IMR-90 (cell line): ENCODE results near the gene AGPAT3. TPM values are rescaled to one million over a fixed set of nuclear protein-coding genes. Genes with fewer than 3 reads are reported as not detected.

Source experiments
- ATAC-seq: fragments of 200-7000 bp; cut with Tn5 transposase; 2 replicates; pipeline ENCODE4 v1.9.1; 2020; ENCODE audit warnings: low read depth, mild to moderate bottlenecking, moderate library complexity
- BruUV-seq: library from RNA; stranded (reverse); fragments of 400-500 nt; replicated peaks from 2 replicates; lab custom pipeline; 2021; lab: Mats Ljungman, UMichigan
- CTCF ChIA-PET: fragments of 300-600 bp; formaldehyde crosslinking; extraction: SDS; loops from one replicate; lab custom pipeline; 2021; ENCODE audit warnings: antibody characterized with exemption; lab: Yijun Ruan, JAX
- POLR2A ChIA-PET: fragments of 300-600 bp; sonication (Branson Sonifier 250); formaldehyde crosslinking; loops from one replicate; lab custom pipeline; 2022; ENCODE audit warnings: antibody characterized with exemption; ENCODE audit not compliant: unreplicated experiment; lab: Charles Lee
- DNase-seq: peaks from one replicate; pipeline ENCODE4 v3.0.0; 2013
- H2AFZ ChIP-seq: replicated peaks from 2 replicates; pipeline ENCODE3; 2013; ENCODE audit warnings: low read length, mild to moderate bottlenecking; ENCODE audit not compliant: poor library complexity
- H2AK5ac ChIP-seq: 2 replicates; pipeline ENCODE4 v1.6.1; 2013; ENCODE audit warnings: low read depth, low read length, inconsistent platforms
- H2AK9ac ChIP-seq: replicated peaks from 2 replicates; pipeline ENCODE3; 2013; ENCODE audit warnings: mild to moderate bottlenecking, low read depth, low read length, moderate library complexity; ENCODE audit not compliant: poor library complexity
- H2BK120ac ChIP-seq: 2 replicates; pipeline ENCODE4 v1.6.1; 2013; ENCODE audit warnings: low read depth, low read length, inconsistent platforms
- H2BK15ac ChIP-seq: 3 replicates; pipeline ENCODE4 v1.6.1; 2013; ENCODE audit warnings: low read depth, low read length, inconsistent platforms
- H2BK20ac ChIP-seq: 2 replicates; pipeline ENCODE4 v1.6.1; 2013; ENCODE audit warnings: low read depth, mild to moderate bottlenecking, inconsistent platforms, low read length, moderate library complexity
- H2BK5ac ChIP-seq: 2 replicates; pipeline ENCODE4 v1.6.1; 2013; ENCODE audit warnings: mild to moderate bottlenecking, low read depth, low read length, inconsistent platforms; ENCODE audit not compliant: poor library complexity, severe bottlenecking
- H3K14ac ChIP-seq: replicated peaks from 2 replicates; pipeline ENCODE4 v1.6.1; 2013; ENCODE audit warnings: low read depth, low read length, inconsistent platforms
- H3K18ac ChIP-seq: 2 replicates; pipeline ENCODE4 v1.6.1; 2013; ENCODE audit warnings: low read depth, low read length, control low read depth
- H3K23ac ChIP-seq: 2 replicates; pipeline ENCODE4 v1.6.1; 2013; ENCODE audit warnings: low read depth, low read length, inconsistent platforms
- H3K27ac ChIP-seq: 2 replicates; pipeline ENCODE4 v1.5.1; 2013; ENCODE audit warnings: mild to moderate bottlenecking, control low read depth, low read length; ENCODE audit not compliant: insufficient read depth
- H3K27me3 ChIP-seq: 2 replicates; pipeline ENCODE4 v1.6.1; 2013; ENCODE audit warnings: low read length; ENCODE audit not compliant: control insufficient read depth, insufficient read depth
- H3K36me3 ChIP-seq: 2 replicates; pipeline ENCODE4 v1.6.1; 2013; ENCODE audit warnings: low read length, mixed read lengths; ENCODE audit not compliant: control insufficient read depth, insufficient read depth
- H3K4ac ChIP-seq: 2 replicates; pipeline ENCODE4 v1.6.1; 2013; ENCODE audit warnings: low read depth, low read length, inconsistent platforms
- H3K4me1 ChIP-seq: 2 replicates; pipeline ENCODE4 v1.6.1; 2013; ENCODE audit warnings: low read length, mixed read lengths; ENCODE audit not compliant: control insufficient read depth, insufficient read depth
- H3K4me2 ChIP-seq: 2 replicates; pipeline ENCODE4 v1.6.1; 2013; ENCODE audit warnings: low read depth, mild to moderate bottlenecking, control low read depth, low read length, moderate library complexity
- H3K4me3 ChIP-seq: 2 replicates; pipeline ENCODE4 v1.5.1; 2013; ENCODE audit warnings: low read depth, mild to moderate bottlenecking, control low read depth, low read length, moderate library complexity; ENCODE audit not compliant: insufficient read depth
- H3K56ac ChIP-seq: 2 replicates; pipeline ENCODE4 v1.6.1; 2013; ENCODE audit warnings: low read length, inconsistent platforms; ENCODE audit not compliant: insufficient read depth; ENCODE audit errors: extremely low read depth
- H3K79me1 ChIP-seq, 2 experiments: 2 replicates each; pipeline ENCODE4 v1.6.1; 2013; ENCODE audit warnings: low read length in 2 of 2, inconsistent platforms in 1 of 2, low read depth in 1 of 2
- H3K9ac ChIP-seq: 2 replicates; pipeline ENCODE4 v1.6.1; 2013; ENCODE audit warnings: low read depth, low read length, control low read depth
- H3K9me1 ChIP-seq: 2 replicates; pipeline ENCODE4 v1.6.1; 2013; ENCODE audit warnings: low read length, inconsistent platforms; ENCODE audit not compliant: insufficient read depth
- H3K9me3 ChIP-seq: 2 replicates; pipeline ENCODE4 v1.6.1; 2013; ENCODE audit warnings: low read length; ENCODE audit not compliant: control insufficient read depth, insufficient read depth
- H4K20me1 ChIP-seq: 2 replicates; pipeline ENCODE4 v1.6.1; 2013; ENCODE audit warnings: low read length, inconsistent platforms; ENCODE audit not compliant: insufficient read depth
- H4K5ac ChIP-seq: 2 replicates; pipeline ENCODE4 v1.6.1; 2013; ENCODE audit warnings: mild to moderate bottlenecking, low read depth, low read length, control low read depth
- H4K8ac ChIP-seq, 2 experiments: 2 replicates each; pipeline ENCODE4 v1.6.1; 2013; ENCODE audit warnings: low read depth in 2 of 2, low read length in 2 of 2, control low read depth in 1 of 2, inconsistent platforms in 1 of 2
- H4K91ac ChIP-seq: 2 replicates; pipeline ENCODE4 v1.6.1; 2013; ENCODE audit warnings: low read depth, low read length, inconsistent platforms; ENCODE audit not compliant: insufficient read depth
- BHLHE40 ChIP-seq: fragments of 150-350 bp; IDR thresholded peaks from 2 replicates; pipeline ENCODE4 v1.6.1; 2016; ENCODE audit warnings: mild to moderate bottlenecking, low read depth, low read length
- FOS ChIP-seq: fragments of 150-350 bp; IDR thresholded peaks from 2 replicates; pipeline ENCODE4 v1.6.1; 2016; ENCODE audit warnings: low read depth, low read length
- RAD21 ChIP-seq: IDR thresholded peaks from 2 replicates; pipeline ENCODE4 v1.6.1; 2012; ENCODE audit warnings: low read length, improper control_type of control experiment
- RCOR1 ChIP-seq: IDR thresholded peaks from 2 replicates; pipeline ENCODE4 v1.6.1; 2012; ENCODE audit warnings: mild to moderate bottlenecking, low read length, improper control_type of control experiment; ENCODE audit not compliant: insufficient replicate concordance
- RFX5 ChIP-seq: IDR thresholded peaks from 2 replicates; pipeline ENCODE4 v1.8.0; 2012; ENCODE audit warnings: low read depth, mild to moderate bottlenecking, low read length, moderate library complexity
- SMC3 ChIP-seq: fragments of 150-350 bp; IDR thresholded peaks from 2 replicates; pipeline ENCODE4 v1.6.1; 2016; ENCODE audit warnings: low read depth, mild to moderate bottlenecking, antibody characterized with exemption, low read length, moderate library complexity
- WGBS, 2 experiments: methylation state at CpG; one replicate each; pipeline versions ENCODE4 v1.1.5 to v1.1.7; 2013; ENCODE audit warnings: missing lambda C conversion rate in 2 of 2; ENCODE audit not compliant: insufficient read length in 1 of 2; ENCODE audit errors: extremely low coverage in 2 of 2; 5-methylcytosine and 5-hydroxymethylcytosine counted together
- dilution Hi-C: fragments of 300-500 bp; cut with HindIII; formaldehyde crosslinking; loops from one replicate; pipeline ENCODE4 v1.14.3; 2018; ENCODE audit warnings: low sequenced_read_pairs; ENCODE audit not compliant: unreplicated experiment
- in situ Hi-C: fragments of 300-500 bp; cut with MboI; formaldehyde crosslinking; loops from 3 replicates; pipeline ENCODE4 v1.14.3; 2019; ENCODE audit warnings: low sequenced_read_pairs, inconsistent platforms, mixed read lengths
- intact Hi-C: fragments of 100-400 bp; cut with micrococcal nuclease; formaldehyde crosslinking; loops from 2 replicates; pipeline ENCODE4 v1.10.0; 2022
- polyA plus RNA-seq, 3 experiments: library from polyadenylated mRNA; depleted of rRNA; stranded (reverse); fragments of >200 nt; gene quantifications; 2 replicates each; pipeline ENCODE4 v1.2.3, GENCODE V29; 2012; ENCODE audit warnings: low replicate concordance in 1 of 3
- total RNA-seq: library from RNA; depleted of rRNA; stranded (reverse); fragments of >200 nt; gene quantifications from 2 replicates; pipeline ENCODE4 v1.2.3, GENCODE V29; 2012
- TF ChIP-seq, protein P1 (sequence below): fragments of 150-350 bp; IDR thresholded peaks from 2 replicates; pipeline ENCODE4 v1.6.1; 2017; ENCODE audit warnings: mild to moderate bottlenecking, antibody characterized with exemption, low read length, low read depth
- TF ChIP-seq, protein P2 (sequence below): fragments of 150-350 bp; IDR thresholded peaks from 2 replicates; pipeline ENCODE4 v1.6.1; 2016; ENCODE audit warnings: low read depth, mild to moderate bottlenecking, low read length, moderate library complexity, borderline replicate concordance

Gene AGPAT3
- total and polyA plus RNA-seq, 2 of the 4 experiments (the other 2 are of a cell fraction), result 27.1 to 38.7 TPM

DNA sequence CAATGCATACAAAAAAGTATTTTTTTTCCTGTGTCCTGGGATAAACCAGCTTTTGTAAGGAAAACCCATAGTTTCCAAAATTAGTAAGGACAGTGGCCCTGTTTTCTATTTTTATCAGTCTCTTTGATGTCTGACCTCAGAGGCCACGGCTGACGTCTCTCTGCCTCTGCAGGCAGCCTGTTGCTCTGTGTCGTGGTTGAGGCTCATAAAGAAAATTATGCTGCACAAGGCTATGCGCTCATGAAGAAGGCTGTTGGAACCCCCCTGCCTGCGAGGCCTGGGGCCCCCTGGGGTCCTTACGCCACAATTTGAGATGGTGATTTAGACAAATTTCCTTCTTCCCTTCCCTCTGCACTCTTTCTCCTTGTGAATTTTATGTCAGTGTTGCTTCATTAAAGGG is 48.9 kb downstream of the AGPAT3 start:
- WGBS, 2 experiments, result no CpG with 5 or more reads among the region's 6 CpGs
- Histone ChIP-seq H3K18ac (no peak overlapping the region), H2AK9ac (no peak overlapping the region), H3K9me1 (peaks cover 11% of the 10 kb centered on the region; the same call in 1 of the 2 replicates), H3K4ac (no peak overlapping the region), H3K14ac (no peak overlapping the region), H3K56ac (no peak overlapping the region), H4K8ac (no peak overlapping the region), H3K79me1 (peaks cover 28 to 72% of the 10 kb centered on the region in 2 experiments), H2BK15ac (no peak overlapping the region), H2BK120ac (no peak overlapping the region), H3K9ac (no peak overlapping the region), H3K27ac (no peak overlapping the region), H4K91ac (no peak overlapping the region), H3K4me2 (peak overlapping the region; percentile 45; the same call in 1 of the 2 replicates), H4K5ac (no peak overlapping the region), H2BK20ac (no peak overlapping the region), H2BK5ac (no peak overlapping the region), H3K36me3 (0 out of 2 replicates have a peak, but pooled peaks cover 2% of the 10 kb centered on the region), H3K4me1 (peaks cover 4% of the 10 kb centered on the region; the same call in 1 of the 2 replicates), H4K20me1 (peaks cover 69% of the 10 kb centered on the region), H2AFZ (no peak overlapping the region), H3K27me3 (no peaks in the 10 kb centered on the region), H3K4me3 (no peak overlapping the region), H3K23ac (no peak overlapping the region), H2AK5ac (no peak overlapping the region), H3K9me3 (peaks cover 2% of the 10 kb centered on the region; the same call in 1 of the 2 replicates)
- in situ Hi-C loops, result no loop called here
- ChIA-PET CTCF (no interaction called here), POLR2A (no interaction called here)
- dilution Hi-C loops, result no loop called here
- TF ChIP-seq RFX5 (no peak), RCOR1 (no peak), RAD21 (no peak), BHLHE40 (no peak), FOS (no peak), SMC3 (no peak)
- TF ChIP-seq, protein P1, sequence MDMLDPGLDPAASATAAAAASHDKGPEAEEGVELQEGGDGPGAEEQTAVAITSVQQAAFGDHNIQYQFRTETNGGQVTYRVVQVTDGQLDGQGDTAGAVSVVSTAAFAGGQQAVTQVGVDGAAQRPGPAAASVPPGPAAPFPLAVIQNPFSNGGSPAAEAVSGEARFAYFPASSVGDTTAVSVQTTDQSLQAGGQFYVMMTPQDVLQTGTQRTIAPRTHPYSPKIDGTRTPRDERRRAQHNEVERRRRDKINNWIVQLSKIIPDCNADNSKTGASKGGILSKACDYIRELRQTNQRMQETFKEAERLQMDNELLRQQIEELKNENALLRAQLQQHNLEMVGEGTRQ, result no peak
- TF ChIP-seq, protein P2, sequence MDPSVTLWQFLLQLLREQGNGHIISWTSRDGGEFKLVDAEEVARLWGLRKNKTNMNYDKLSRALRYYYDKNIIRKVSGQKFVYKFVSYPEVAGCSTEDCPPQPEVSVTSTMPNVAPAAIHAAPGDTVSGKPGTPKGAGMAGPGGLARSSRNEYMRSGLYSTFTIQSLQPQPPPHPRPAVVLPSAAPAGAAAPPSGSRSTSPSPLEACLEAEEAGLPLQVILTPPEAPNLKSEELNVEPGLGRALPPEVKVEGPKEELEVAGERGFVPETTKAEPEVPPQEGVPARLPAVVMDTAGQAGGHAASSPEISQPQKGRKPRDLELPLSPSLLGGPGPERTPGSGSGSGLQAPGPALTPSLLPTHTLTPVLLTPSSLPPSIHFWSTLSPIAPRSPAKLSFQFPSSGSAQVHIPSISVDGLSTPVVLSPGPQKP, result no peak
- no TSS peak for BruUV-seq
- DNase-seq, result peak; percentile 64
- no peak for ATAC-seq
- intact Hi-C loops, result no loop called here
